HG02623 (cell line): ENCODE measurements around the gene GCNT2.
"Not testable (repeated sequence)": the region's sequence is repeated elsewhere in the genome, so short reads cannot be mapped to it uniquely, and the experiment has no call there.

Source experiments
- ATAC-seq: cut with Tn5 transposase; IDR thresholded peaks from one replicate; pipeline ENCODE4 v1.9.1; 2021; ENCODE audit warnings: moderate library complexity; ENCODE audit not compliant: unreplicated experiment

Gene GCNT2

DNA sequence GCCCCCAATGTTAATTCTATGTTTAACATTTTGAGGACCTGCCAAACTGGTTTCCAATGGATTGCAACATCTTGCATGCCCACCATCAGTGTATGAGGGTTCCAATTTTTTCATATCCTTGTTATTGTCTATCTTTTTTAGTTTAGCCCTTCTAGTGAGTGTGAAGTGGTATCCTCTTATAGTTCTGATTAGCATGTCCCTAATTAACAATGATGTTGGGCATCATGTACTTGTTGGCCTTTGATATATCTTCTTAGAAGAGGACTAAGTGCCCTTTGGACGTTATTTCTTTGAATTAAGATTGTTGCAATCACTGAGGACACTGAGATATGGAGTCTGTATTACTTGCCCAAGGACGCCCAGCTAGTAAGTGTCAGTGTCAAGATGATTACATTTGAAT is 22.3 kb downstream of the GCNT2 start:
- ATAC-seq: no peak

DNA sequence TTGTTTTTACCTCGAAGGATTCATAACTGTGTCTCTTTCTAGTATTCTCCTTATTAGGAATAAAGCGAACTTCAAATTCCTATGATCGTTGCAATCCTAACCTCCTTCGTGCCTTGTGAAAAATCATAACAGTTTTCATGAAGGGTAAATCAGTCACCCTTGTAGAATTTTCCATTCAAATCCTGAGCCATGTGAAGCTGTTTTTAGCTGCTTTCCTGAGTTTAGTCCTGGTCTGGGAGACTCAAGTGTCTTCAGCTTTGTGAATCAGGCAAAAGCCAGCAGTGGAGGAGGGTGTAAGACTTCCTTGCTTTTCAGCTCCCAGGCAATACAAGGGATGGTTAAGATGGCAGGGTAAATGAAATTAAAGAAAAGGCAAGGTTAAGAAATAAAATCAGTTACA is 24.3 kb downstream of the GCNT2 start:
- ATAC-seq: no peak

GRCh38 chr6:10547809-10548208 is 26.7 kb downstream of the GCNT2 start:
- ATAC-seq: no peak

- ATAC-seq: no peak
Measured at GRCh38 chr6:10550764-10551163, 29.6 kb downstream of the GCNT2 start.

DNA sequence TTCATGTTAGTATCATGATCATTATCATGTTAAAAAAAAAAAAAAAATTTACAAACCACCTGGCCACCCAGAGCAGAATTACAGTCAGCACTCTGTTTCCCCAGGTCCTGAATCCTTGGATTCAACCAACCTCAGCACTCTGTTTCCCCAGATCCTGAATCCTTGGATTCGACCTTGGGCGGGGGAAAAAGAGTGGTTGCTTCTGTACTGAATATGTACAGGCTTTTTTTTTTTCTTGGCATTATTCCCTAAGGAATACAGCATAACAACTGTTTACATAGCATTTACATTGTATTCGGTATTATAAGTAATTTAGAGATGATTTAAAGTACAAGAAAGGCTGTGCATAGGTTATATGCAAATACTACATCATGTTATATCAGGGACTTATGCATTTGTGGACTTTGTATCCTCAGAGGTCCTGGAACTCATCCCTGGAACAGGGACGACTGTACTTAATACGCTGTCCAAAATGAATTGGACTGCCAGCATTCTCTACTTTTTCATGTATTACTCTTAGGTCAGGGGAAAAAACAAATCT is 31.2 kb downstream of the GCNT2 start:
- no peak for ATAC-seq

- no peak for ATAC-seq
Measured at GRCh38 chr6:10553871-10554270, 32.7 kb downstream of the GCNT2 start.

- ATAC-seq: no peak
Measured at GRCh38 chr6:10554826-10555225, 33.7 kb downstream of the GCNT2 start.

GRCh38 chr6:10555625-10556309 is 34.6 kb downstream of the GCNT2 start:
- ATAC-seq: no peak

DNA sequence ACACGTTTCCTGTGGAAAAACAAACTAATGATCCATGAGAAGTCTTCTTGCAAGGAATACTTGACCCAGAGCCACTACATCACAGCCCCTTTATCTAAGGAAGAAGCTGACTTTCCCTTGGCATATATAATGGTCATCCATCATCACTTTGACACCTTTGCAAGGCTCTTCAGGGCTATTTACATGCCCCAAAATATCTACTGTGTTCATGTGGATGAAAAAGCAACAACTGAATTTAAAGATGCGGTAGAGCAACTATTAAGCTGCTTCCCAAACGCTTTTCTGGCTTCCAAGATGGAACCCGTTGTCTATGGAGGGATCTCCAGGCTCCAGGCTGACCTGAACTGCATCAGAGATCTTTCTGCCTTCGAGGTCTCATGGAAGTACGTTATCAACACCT is 35.4 kb downstream of the GCNT2 start:
- no peak for ATAC-seq

DNA sequence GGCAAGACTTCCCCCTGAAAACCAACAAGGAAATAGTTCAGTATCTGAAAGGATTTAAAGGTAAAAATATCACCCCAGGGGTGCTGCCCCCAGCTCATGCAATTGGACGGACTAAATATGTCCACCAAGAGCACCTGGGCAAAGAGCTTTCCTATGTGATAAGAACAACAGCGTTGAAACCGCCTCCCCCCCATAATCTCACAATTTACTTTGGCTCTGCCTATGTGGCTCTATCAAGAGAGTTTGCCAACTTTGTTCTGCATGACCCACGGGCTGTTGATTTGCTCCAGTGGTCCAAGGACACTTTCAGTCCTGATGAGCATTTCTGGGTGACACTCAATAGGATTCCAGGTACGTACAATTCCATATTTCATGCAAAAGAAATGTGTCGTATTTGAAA is 35.8 kb downstream of the GCNT2 start:
- ATAC-seq: no peak

DNA sequence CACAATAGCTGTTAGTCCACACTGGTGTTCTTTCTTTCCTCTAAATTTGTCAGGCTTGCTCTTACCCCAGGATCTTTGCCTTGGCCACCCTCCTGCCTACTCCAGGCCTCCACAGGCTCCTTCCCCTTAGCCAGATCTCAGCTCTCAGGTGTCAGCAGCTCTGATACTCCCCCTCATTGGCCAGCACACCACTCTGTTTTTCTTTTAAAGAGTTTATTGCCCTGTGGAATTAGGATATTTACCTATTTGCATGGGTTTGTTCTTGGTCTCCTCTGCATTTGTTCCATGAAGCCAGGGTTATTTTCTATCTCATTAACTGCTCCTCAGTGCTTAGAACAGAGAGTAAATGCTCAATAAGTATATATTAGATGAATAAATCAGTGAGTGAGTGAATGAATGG is 36.8 kb downstream of the GCNT2 start:
- ATAC-seq: no peak

- ATAC-seq: no peak
Measured at GRCh38 chr6:10558565-10558964, 37.4 kb downstream of the GCNT2 start.

- no peak for ATAC-seq
Measured at GRCh38 chr6:10559522-10560152, 38.5 kb downstream of the GCNT2 start.

DNA sequence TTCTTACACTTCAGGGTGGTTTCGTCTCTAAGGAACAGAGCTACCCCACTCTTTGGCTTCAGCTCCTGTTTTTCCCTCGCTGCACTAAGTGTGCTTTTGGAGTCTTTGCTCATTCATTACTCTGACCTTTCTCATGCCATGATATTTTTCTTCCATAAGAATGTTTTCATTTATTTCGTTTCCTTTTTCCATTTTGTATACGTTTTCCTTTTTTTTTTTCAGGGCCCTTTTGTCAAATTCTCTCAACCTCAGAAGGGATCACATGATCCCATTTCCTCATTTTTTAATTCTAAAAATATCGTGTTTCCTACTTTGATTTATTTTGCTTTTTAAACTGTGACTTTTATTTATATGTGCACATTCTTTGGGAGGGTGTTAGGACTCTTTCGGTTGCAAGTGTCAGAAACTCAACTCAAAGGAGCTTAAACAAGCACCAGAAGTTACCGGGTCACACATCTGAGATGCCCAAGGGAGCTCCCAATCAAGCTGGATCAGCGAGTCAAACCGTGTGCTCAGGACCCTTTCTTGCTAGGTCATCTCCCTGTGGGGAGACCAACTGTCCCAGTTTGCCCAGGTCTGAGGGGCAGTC is 40.6 kb downstream of the GCNT2 start:
- ATAC-seq: no peak

GRCh38 chr6:10564975-10565673 is 44.0 kb downstream of the GCNT2 start:
- no peak for ATAC-seq

GRCh38 chr6:10565913-10566312 is 44.8 kb downstream of the GCNT2 start:
- ATAC-seq: no peak

DNA sequence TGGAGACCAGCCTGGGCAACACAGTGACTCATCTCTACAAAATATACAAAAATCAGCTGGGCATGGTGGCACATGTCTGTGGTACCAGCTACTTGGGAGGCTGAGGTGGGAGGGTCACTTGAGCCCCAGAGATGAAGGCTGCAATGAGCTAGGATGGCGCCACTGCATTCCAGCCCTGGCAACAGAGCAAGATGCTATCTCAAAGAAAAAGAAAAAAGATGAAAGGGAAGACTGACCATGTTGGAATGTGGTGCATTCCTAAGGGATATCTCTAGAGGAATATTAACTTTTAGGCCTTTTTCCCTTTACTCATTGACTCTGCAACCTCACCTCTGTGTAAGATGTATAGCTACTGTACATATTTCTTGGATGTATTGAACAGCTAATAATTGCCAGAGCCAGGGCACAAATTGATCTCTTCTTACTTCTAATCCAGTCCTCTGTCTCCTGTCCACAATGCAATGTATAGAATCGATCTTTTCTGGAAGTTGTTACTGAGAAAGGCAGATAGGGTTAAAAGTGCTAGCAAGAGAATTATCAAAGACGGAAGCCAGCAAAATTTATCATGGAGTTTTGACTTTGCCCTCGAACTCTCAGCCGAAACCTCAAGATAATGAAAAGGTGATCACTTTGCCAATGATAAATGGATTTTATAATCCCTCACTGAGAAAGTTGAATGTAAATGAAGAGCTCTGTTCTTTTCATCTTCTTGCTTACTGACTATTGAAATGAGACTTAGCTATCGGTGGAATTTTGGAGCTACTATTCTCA is 46.3 kb downstream of the GCNT2 start:
- ATAC-seq: no peak

GRCh38 chr6:10569392-10570127 is 48.4 kb downstream of the GCNT2 start:
- ATAC-seq: no peak

- not testable (repeated sequence) for ATAC-seq
Measured at GRCh38 chr6:10575519-10575918, 54.4 kb downstream of the GCNT2 start.

DNA sequence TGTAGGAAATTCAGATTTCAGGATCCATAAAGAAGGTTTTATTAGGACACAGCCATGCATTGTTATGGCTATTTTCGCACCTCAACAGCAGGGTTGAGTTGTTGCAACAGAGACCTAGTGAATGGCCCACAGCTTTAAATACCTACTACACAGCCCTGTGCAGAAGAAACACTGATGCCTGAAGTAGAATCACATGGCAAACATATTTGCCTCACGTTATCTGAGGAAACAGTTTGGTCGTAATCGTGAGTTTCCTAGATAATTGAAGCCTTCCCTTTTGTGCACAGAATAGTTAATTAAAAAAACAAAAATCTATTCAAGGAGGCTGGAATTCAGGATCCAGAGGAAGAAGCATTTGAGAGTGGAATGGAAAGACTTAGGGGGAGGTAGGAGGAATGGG is 55.1 kb downstream of the GCNT2 start:
- ATAC-seq: no peak
